Lower leg skin (tissue), 4 donors: Measurements from ENCODE around the gene PHTF2. TPM values are rescaled to one million over a fixed set of nuclear protein-coding genes. Genes with fewer than 3 reads are reported as not detected.

ENCODE experiments used
- DNase-seq, 2 donors: peaks; one replicate each; pipeline ENCODE4 v3.0.0-alpha.2; 2019; ENCODE audit warnings: low spot score in 2 of 2
- H3K4me3 ChIP-seq: fragments of 200-600 bp; sonication (generic); 2 replicates; pipeline ENCODE4 v1.5.1; 2017; ENCODE audit warnings: mild to moderate bottlenecking, low read depth; ENCODE audit not compliant: poor library complexity, severe bottlenecking
- POLR2A ChIP-seq, 2 donors: fragments of 450-650 bp; IDR thresholded peaks; one replicate each; pipeline ENCODE4 v1.6.1; 2016 to 2017; ENCODE audit warnings: antibody characterized with exemption in 2 of 2, mild to moderate bottlenecking in 1 of 2, moderate library complexity in 1 of 2
- WGBS, 2 donors: methylation state at CpG; one replicate each; pipeline ENCODE4 v1.1.5; 2018; 5-methylcytosine and 5-hydroxymethylcytosine counted together
- intact Hi-C: fragments of 100-400 bp; cut with DNase I; formaldehyde crosslinking; loops from one replicate; pipeline ENCODE4 v1.15.0; 2023; ENCODE audit warnings: low total_unique reads
- total RNA-seq, 4 donors: library from RNA; depleted of rRNA; stranded (reverse); fragments of >200 nt; gene quantifications; one replicate each; pipeline ENCODE4 v1.1.0, GENCODE V29; 2016
- TF ChIP-seq, protein P1 (sequence below), 3 donors: fragments of 450-650 bp; IDR thresholded peaks; one replicate each; pipeline ENCODE4 v1.5.1; 2016; ENCODE audit warnings: antibody characterized with exemption in 3 of 3, mild to moderate bottlenecking in 3 of 3, moderate library complexity in 2 of 3

Gene PHTF2
- total RNA-seq, 4 donors from 2014 or later: 6.9 to 11.9 (median 9.8) TPM

DNA sequence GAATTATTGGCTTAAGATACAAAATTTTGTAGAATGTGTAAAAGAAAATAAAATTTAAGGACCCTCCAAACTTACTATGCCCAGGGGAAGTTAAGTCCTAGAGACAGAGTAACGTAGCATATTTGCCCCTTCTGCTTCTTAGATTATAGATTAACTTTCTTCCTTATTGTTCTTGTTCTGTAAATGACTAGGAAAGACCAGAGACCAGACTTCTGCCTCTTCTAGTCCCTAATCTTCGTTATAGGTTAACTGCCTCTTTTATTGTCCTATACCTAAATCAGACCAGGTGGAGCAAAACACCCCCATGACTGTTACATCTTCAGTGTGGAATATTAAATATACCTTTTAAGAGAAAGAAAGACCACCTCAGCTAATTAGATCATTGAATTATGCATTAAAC lies 160.5 kb downstream of the PHTF2 start:
- intact Hi-C loops: no loop called here
- no peak for DNase-seq
- WGBS, 2 donors: 90 to 94% methylated on average over 2 of the region's 2 CpGs
- no peak for TF ChIP-seq POLR2A (IDR thresholded peaks at IDR 0.05)
- TF ChIP-seq, protein P1, sequence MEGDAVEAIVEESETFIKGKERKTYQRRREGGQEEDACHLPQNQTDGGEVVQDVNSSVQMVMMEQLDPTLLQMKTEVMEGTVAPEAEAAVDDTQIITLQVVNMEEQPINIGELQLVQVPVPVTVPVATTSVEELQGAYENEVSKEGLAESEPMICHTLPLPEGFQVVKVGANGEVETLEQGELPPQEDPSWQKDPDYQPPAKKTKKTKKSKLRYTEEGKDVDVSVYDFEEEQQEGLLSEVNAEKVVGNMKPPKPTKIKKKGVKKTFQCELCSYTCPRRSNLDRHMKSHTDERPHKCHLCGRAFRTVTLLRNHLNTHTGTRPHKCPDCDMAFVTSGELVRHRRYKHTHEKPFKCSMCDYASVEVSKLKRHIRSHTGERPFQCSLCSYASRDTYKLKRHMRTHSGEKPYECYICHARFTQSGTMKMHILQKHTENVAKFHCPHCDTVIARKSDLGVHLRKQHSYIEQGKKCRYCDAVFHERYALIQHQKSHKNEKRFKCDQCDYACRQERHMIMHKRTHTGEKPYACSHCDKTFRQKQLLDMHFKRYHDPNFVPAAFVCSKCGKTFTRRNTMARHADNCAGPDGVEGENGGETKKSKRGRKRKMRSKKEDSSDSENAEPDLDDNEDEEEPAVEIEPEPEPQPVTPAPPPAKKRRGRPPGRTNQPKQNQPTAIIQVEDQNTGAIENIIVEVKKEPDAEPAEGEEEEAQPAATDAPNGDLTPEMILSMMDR (IDR thresholded peaks at IDR 0.05): no peak
- no peak overlapping the region for H3K4me3 ChIP-seq

DNA sequence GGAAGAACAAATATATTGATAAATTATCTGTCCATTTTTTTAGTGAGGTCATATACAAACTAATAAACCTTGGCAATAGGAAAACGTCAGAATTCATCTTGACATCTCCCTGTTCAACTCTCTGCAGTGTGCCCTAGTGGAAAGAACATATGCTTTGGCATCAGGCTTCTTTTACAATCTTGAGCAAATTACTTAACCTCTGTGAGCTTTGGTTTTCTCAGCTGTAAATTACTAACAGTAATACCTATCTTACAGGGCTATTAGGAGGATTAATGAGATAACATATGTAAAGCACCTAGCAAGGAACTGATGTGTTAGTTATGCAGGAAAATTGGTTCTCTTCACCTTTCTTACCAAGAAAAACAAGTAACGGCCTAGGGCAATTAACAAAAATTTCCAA lies 161.8 kb downstream of the PHTF2 start:
- intact Hi-C loops: no loop called here
- no peak overlapping the region for H3K4me3 ChIP-seq
- DNase-seq: no peak
- 72 to 79% methylated on average over 2 of the region's 2 CpGs for WGBS, 2 donors
- TF ChIP-seq, protein P1 (IDR thresholded peaks at IDR 0.05): no peak
- TF ChIP-seq POLR2A (IDR thresholded peaks at IDR 0.05): no peak

DNA sequence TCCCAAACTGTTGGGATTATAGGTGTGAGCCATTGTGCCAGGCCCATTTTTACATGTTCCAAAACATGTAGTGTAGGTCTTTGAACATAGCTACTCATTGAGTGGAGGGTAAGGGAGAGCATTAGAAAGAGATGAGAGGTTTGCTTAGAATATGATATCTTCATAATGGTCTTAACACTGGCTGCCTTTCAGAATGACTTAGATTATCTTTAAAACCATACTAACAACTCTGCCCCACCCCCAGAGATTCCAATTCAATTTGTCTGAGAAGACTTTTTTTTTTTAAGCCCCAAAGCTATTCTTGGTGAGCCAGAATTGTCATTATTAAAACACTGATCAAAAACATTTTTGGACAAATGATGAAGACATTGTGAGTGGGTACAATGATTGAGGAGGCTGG lies 168.9 kb downstream of the PHTF2 start:
- TF ChIP-seq, protein P1 (IDR thresholded peaks at IDR 0.05): no peak
- no peak for TF ChIP-seq POLR2A (IDR thresholded peaks at IDR 0.05)
- DNase-seq: no peak

DNA sequence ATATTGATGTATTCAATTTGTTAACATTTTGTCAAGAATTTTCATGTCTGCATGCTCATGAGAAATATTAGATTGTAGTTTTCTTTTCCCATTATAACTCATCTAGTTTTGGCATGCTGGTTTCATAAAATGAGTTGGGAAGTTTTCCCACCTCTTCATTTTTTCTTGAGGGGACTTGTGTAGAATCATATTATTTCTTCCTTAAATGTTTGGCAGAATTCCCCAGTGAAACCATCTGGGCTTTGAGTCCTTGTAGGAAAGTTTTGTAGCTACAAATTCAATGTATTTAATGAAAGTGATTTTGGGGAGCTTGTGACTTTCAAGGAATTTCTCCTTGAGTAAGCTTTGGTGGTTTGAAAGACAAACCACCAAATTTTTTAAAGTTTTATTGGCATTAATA lies 173.2 kb downstream of the PHTF2 start:
- no peak for TF ChIP-seq POLR2A (IDR thresholded peaks at IDR 0.05)
- TF ChIP-seq, protein P1 (IDR thresholded peaks at IDR 0.05): no peak
- DNase-seq: no peak
- no peak overlapping the region for H3K4me3 ChIP-seq
- intact Hi-C loops: no loop called here

More for the DNA sequence above, 168.9 kb downstream of the PHTF2 start:
- H3K4me3 ChIP-seq: no peak overlapping the region
- intact Hi-C loops: no loop called here

DNA sequence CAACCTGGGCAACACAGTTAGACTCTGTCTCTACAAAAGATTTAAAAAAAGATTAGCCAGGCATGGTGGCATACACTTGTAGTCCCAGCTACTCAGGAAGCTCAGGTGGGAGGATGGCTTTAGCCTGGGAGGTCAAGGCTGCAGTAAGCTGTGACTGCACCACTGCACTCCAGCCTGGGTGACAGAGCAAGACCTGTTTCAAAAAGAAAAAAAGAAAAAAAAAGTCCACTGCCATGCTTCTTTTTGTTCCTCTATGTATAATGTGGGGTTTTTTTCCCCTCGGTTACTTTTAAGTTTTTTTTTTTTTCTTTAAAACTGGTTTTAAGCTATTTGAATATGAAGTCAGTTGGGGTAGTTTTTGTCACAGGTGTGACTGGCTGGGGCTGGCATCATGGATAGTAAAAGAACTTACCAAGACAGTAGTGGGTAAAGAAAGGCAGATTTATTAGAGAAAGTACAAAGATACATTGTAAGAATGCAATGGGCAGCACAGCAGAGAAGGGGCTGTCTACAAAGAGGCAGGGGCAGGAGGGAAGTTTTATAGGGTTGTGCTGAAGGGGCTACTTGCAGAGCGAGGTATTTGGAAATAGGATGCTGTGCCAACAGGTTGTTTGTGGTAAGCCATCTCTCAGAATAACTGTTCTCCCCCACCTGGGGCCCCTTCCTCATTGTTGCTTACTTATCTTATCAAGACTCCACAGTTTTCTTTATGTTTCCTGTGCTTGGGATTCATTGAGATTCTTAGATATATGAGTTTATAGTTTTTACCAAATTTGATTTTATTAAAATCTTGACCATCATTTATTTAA lies 177.3 kb downstream of the PHTF2 start:
- TF ChIP-seq, protein P1 (IDR thresholded peaks at IDR 0.05): no peak
- no peak for TF ChIP-seq POLR2A (IDR thresholded peaks at IDR 0.05)
- DNase-seq: no peak
- 84 to 87% methylated on average over 2 of the region's 2 CpGs for WGBS, 2 donors
- no peak overlapping the region for H3K4me3 ChIP-seq
- intact Hi-C loops: no loop called here

DNA sequence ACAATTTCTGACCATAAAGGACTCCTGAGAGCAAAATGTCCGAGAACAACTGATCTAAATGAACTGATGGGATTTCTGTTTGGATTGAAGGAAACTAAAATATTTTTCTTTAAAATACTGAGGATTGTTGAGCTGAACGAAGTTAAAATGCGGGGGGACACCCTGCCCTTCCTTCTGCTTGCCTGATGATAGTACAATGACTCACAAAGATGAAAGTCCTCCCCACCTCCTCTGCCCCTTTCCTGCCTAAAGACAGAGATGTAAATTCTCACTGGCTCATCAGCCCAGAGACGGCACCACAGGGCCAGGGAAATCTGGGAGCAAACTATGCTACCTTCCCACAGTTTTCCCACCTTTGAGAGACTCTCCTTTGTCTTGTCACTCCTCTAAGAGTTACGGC lies 180.6 kb downstream of the PHTF2 start:
- no peak for DNase-seq
- intact Hi-C loops: no loop called here
- 86% methylated on average over 5 of the region's 5 CpGs for WGBS, 2 donors
- no peak for TF ChIP-seq POLR2A (IDR thresholded peaks at IDR 0.05)
- TF ChIP-seq, protein P1 (IDR thresholded peaks at IDR 0.05): no peak
- H3K4me3 ChIP-seq: no peak overlapping the region
